Activated gamma-delta T cell treated with Interleukin-2 at 50 U/mL for 16 hours (primary cell): ENCODE measurements around the gene CDIPT.
A peak's percentile ranks its signal among the peaks of the same experiment; 100 is the strongest.
"Not testable (repeated sequence)": the region's sequence is repeated elsewhere in the genome, so short reads cannot be mapped to it uniquely, and the experiment has no call there.

Experiments used
- DNase-seq: peaks from one replicate; pipeline ENCODE4 v3.0.0-alpha.2; 2020

Gene CDIPT

DNA sequence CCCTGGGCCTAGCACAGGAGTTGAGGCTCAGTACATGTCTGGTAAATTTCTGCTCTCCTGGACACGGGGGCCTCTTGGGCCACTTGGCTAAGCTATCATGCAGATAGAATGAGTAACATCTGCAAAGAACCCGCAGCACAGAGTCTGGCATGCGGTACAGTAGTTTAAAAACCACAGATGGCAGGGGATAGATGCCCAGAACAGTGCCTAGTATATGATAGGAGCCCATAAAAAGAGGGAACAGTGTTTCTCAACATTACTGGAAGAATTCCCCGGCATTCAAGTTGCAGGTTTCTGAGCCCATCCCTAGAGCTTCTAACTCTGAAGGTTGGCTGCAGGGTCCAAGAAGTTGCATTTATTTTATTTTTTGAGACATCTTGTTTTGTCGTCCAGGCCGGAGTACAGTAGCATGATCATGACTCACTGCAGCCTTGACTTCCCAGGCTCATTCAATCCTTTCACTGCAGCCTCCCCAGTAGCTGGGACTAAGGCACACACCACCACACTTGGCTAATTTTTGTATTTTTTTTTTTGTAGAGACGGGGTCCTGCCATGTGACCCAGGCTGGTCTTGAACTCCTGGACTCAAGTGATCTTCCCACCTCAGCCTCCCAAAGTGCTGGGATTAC, 5.8 kb downstream of the CDIPT start:
- DNase-seq, result no peak

DNA sequence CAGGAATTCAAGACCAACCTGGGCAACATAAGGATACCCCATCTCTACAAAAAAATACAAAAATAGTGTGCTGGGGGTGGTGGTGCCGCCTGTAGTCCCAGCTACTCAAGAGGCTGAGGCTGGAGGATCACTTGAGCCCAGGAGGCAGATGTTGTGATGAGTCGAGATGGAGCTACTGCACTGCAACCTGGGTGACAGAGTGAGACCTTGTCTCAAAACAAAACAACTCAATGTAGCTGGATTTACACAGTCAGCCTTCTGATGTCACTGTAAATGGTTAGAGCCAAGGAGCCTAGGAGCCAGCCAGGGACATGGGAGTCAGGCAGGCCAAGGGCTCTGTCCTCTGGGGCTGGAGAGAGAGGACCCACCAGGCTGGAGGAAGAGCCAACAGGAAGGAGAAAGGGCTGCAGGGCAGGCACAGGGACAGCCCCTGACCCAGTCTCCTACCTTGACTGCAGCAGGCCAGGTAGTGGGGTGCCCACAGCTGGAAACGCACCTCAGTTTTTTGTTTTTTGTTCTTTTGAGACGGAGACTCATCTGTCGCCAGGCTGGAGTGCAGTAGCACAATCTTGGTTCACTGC, 8.4 kb downstream of the CDIPT start:
- no peak for DNase-seq

DNA sequence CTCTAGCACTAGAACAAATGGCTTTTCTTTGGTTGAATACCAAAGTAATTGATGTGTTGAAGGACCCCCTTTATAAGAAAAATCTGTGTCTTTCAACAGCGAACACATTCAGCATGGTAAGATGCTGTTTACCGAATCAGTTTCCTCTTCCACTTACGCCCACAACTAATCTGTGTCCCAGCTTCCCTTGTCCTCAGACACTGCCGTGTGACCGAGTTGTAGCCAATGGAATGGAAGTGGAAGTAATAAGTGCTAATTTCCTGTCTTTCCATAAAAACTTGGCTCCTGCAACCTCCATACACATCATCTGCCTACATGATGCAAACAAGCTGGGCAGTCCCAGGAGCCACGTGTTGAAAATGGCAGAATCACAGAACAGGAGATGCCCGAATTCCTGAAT, 10.4 kb downstream of the CDIPT start:
- DNase-seq, result no peak

DNA sequence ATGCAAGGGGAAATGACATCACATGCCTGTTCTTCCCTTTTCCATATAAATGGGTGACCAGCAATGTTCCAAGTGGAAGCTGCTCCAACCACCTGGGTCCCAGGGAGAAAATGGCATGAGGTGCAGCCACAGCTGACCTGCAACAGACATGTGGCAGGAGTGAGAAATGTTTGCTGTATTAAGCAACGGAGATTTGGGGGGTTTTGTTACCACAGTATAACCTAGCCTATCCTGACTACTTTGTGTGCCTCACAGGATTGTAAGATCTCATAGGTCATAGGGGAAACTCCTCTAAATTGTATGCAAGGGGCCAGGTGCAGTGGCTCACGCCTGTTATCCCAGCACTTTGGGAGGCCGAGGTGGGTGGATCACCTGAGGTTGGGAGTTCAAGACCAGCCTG, 12.0 kb downstream of the CDIPT start:
- DNase-seq, result no peak

GRCh38 chr16:29849505-29849904, 13.5 kb downstream of the CDIPT start:
- no peak for DNase-seq

DNA sequence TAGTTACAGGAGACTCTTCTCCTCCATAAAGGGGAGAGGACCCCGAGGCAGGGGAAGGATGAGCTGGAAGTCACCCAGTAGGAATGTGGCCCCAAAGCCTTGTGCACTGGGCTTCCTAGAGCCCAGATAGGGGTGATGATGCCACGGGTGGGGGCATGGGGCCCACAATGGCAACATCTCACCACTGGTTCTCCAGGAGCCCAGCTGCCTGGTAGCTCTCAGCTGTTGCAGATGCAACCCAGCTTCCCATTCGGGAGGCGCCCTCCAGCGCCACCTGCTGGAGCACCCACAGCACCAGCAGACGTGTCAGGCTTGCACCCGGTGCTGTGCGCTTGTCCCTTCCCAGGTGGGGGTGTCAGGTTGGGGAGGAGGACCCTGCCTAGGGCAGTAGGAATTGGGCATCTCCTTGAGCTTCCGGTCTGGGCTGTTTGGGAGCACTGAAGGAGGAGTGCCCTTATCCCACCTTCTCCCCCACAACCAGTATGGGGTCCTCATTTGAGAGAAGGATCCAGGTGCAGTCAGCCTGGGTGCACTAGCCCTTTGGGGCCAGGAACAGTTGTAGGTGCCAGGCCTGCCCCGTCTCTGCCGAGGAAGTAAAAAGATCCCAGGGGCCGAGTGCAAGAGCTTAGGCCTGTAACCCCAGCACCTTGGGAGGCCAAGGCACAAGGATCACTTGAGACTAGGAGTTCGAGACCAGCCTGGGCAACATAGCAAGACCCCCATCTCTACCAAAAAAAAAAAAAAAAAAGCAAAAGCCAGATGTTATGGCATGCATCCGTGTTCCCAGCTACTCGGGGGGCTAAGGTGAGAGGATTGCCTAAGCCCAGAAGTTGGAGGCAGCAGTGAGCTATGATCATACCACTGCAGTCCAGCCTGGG, 14.4 kb downstream of the CDIPT start:
- DNase-seq, result peak; percentile 81

DNA sequence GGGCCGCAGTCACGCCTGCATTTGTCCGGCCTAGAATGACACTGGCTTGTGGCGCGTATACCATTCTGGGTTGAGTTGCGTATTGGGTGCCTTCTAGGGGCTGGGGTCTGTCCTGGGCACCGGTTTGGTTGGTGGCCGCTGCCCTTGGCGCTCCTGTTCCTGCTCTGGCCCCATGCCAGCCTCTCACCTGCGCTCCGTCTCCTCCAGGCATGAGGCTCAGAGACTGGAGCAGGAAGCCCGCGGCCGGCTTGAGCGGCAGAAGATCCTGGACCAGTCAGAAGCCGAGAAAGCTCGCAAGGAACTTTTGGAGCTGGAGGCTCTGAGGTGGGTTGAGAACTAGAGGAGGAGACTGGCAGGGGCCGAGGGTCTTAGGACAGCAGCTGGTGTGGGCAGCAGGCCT, 17.4 kb downstream of the CDIPT start:
- no peak for DNase-seq

DNA sequence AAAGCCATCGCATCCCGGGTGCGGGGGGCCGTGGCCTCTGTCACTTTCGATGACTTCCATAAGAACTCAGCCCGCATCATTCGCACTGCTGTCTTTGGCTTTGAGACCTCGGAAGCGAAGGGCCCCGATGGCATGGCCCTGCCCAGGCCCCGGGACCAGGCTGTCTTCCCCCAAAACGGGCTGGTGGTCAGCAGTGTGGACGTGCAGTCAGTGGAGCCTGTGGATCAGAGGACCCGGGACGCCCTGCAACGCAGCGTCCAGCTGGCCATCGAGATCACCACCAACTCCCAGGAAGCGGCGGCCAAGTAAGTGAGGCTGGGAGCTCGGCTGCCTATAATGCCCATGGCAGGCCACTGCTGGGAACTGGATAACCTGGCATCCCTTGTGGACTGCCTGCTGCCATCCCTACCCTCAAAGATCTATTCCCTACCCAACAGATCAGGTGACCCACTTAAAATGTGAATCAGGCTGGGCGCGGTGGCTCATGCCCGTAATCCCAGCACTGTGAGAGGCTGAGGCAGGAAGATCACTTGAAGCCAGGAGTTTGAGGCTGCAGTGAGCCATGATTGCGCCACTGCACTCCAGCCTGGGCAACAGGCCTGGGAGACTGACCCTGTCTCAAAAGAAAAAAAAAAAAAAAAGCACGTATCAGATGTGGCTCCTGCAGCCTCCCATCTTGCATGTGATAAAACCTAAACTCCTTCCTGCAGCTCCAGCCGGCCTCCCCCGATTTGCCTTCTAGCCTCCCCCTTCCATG, 18.3 kb downstream of the CDIPT start:
- no peak for DNase-seq

DNA sequence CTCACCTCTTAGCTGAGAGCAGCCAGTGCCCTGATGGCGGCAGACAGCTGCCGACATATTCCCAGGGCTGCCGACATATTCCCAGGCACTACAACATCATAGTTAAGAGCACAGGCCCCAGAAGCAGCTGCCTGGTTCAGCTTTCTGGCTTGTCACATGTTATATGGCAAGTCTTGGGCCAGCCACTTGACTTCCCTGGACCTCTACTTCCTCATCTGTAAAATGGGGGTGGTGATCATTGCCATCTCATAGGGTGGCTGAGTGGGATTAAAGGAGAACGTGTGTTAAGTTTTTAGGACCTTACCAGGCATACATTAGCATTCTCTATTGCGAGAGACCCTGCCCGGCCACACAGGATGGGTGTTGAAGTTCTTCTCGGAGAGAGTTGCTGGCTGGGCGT, 19.1 kb downstream of the CDIPT start:
- no peak for DNase-seq

GRCh38 chr16:29842732-29843346, 20.2 kb downstream of the CDIPT start:
- no peak for DNase-seq

DNA sequence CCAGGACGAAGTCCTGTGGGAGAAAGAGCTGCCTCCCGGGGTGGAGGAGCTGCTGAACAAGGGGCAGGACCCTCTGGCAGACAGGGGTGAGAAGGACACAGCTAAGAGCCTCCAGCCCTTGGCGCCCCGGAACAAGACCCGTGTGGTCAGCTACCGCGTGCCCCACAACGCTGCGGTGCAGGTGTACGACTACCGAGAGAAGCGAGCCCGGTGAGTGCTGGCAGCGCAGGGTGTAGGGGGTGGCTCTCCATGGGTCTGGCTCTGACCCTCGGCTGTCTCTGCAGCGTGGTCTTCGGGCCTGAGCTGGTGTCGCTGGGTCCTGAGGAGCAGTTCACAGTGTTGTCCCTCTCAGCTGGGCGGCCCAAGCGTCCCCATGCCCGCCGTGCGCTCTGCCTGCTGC, 21.4 kb downstream of the CDIPT start:
- no peak for DNase-seq

- DNase-seq, result no peak
These were observed 22.8 kb downstream of the CDIPT start for GRCh38 chr16:29840240-29840639.

GRCh38 chr16:29839822-29840221, 23.2 kb downstream of the CDIPT start:
- no peak for DNase-seq

DNA sequence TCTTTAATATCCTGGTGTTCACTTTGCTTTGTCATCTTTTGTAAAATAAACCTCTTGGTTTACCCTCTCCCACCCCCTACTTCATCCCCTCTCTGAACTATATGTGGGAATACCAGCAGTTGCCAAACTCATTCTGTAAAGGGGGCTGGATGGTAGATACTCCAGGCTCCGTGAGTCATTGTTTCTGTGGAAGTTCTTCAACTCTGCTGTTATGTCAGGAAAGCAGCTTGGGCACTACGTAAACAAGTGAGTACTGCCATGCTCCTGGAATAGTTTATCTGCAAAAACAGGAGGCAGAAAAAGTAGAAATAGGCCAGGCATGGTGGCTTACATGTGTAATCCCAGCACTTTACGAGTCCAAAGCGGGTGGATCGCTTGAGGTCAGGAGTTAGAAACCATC, 25.2 kb downstream of the CDIPT start:
- DNase-seq, result no peak

DNA sequence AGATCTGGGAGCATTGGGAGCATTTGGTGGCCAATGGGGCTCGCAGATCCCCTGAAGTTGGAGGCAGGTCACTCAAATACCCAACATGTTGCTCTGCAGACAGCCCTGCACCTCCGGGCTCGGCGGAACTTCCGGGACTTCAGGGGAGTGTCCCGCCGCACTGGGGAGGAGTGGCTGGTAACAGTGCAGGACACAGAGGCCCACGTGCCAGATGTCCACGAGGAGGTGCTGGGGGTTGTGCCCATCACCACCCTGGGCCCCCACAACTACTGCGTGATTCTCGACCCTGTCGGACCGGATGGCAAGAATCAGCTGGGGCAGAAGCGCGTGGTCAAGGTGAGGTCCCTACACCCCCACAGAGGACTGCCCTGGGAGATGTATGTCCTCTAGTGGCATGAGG, 26.4 kb downstream of the CDIPT start:
- DNase-seq, result no peak

- no peak for DNase-seq
These were observed 27.1 kb downstream of the CDIPT start for GRCh38 chr16:29835926-29836325.

DNA sequence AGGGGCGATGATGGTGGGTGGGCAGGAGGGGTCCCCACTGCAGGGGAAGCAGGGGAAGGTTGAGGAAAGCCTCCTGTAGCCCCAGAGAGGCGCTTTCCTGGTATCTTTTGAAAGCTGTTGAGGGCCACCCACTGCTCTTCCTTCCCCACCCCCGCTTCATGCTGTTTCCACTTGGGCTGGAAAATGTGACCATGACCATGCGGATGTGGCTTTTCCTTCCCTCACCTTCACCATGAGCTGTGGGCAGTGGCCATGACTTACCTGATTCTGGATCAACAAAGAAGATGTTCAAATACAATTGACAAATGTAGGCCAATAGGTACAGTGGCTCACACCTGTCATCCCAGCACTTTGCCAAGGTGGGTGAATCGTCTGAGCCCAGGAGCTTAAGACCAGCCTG, 28.9 kb downstream of the CDIPT start:
- no peak for DNase-seq

GRCh38 chr16:29833219-29833618, 29.8 kb downstream of the CDIPT start:
- DNase-seq, result not testable (repeated sequence)

- no peak for DNase-seq
These were observed 31.5 kb downstream of the CDIPT start for GRCh38 chr16:29831490-29831889.

DNA sequence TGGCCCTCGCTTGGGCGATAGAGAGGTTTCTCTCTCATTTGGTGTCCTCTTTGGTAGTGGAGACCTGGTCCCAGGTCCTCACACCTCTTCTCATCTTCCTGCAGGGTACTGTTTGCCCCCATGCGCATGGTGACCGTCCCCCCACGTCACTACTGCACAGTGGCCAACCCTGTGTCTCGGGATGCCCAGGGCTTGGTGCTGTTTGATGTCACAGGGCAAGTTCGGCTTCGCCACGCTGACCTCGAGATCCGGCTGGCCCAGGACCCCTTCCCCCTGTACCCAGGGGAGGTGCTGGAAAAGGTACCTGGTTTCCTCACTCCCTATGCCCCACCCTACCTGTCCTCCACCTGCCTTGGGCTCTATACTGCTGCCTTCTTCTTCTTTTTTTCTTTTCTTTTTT, 32.3 kb downstream of the CDIPT start:
- DNase-seq, result no peak

GRCh38 chr16:29826342-29826695, 36.7 kb downstream of the CDIPT start:
- DNase-seq, result no peak

DNA sequence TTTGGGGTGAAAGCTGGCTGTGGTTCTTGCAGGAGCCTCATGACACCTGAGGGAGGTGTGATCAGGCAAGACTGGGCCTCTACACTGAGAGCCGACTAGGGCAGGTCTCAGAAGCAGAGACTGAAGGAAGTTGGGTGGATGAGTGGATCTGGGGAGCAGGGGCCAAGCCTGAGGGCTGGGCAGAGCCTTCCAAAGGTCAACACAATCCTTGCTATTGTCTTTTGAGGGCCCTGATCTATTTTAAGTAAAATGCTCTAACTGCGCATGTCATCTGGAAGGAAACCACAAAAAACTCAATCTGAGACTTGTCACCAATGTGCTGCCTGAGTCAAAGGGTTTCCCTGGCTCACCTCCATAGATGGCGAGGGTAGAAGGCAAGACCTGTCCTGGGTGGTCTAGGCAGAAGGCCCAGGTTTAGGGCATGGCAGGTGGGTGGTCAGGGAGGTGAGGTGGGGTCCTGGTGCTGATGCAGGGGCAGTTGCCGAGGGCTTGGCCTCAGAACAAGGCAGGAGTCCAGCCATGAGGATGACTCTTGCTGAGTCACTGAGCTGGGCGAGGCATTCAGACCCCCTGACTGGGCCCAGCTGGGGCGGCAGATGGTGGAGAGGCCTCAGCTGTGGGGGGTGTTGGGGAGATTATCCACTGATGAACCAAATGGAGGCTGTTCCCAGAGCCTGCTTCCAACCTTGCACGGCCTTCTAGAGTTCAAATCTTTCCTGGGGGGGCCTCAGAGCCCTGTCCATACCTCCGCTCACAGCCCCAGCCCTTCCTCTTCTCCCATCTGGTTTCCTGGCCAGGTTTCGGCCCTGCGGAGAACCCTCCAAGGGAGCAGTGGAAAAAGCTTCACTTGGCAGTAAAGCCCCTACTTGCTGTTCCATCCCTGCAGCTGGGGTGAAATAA, 37.6 kb downstream of the CDIPT start:
- DNase-seq, result no peak
